CD4-positive, CD25-positive, alpha-beta regulatory T cell (primary cell): ENCODE measurements around the gene TRMT10A. TPM values are rescaled to one million over a fixed set of nuclear protein-coding genes. Genes with fewer than 3 reads are reported as not detected.
"Not testable (repeated sequence)": the region's sequence is repeated elsewhere in the genome, so short reads cannot be mapped to it uniquely, and the experiment has no call there.

ENCODE experiments used
- ATAC-seq, 2 donors: fragments of 150-1000 bp; cut with Tn5 transposase; one replicate each; pipeline ENCODE4 v1.10.0; 2021; ENCODE audit warnings: low read depth in 2 of 2, moderate number of reproducible peaks in 2 of 2, moderate library complexity in 1 of 2
- DNase-seq, 3 donors: peaks; one replicate each; pipeline versions ENCODE4 v3.0.0 to v3.0.0-alpha.2; 2012 to 2022; ENCODE audit warnings: mixed read lengths in 1 of 3
- H3K27ac ChIP-seq: one replicate; pipeline ENCODE4 v1.7.0; 2013; ENCODE audit warnings: mild to moderate bottlenecking, low read length; ENCODE audit not compliant: insufficient read depth, poor library complexity, severe bottlenecking
- H3K27me3 ChIP-seq: one replicate; pipeline ENCODE4 v1.7.0; 2013; ENCODE audit warnings: low read length; ENCODE audit not compliant: control insufficient read depth, insufficient read depth
- H3K36me3 ChIP-seq: one replicate; pipeline ENCODE4 v1.7.0; 2013; ENCODE audit warnings: mild to moderate bottlenecking, low read length, moderate library complexity; ENCODE audit not compliant: control insufficient read depth, insufficient read depth
- H3K4me1 ChIP-seq: 2 replicates; pipeline ENCODE4 v1.7.0; 2013; ENCODE audit warnings: mild to moderate bottlenecking, low read length; ENCODE audit not compliant: insufficient read depth, control insufficient read depth, poor library complexity, severe bottlenecking
- H3K4me3 ChIP-seq: one replicate; pipeline ENCODE4 v1.7.0; 2013; ENCODE audit warnings: low read depth, mild to moderate bottlenecking, low read length, moderate library complexity
- H3K9me3 ChIP-seq, 2 experiments: 1 replicate in 1 of 2; 2 replicates in 1 of 2; pipeline ENCODE4 v1.7.0; 2013; ENCODE audit warnings: low read length in 2 of 2, mild to moderate bottlenecking in 1 of 2, moderate library complexity in 1 of 2; ENCODE audit not compliant: control insufficient read depth in 2 of 2
- H3K27ac Mint-ChIP-seq, 3 donors: one replicate each; pipeline ENCODE4 v1.8.0; 2020 to 2022; ENCODE audit warnings: mild to moderate bottlenecking in 3 of 3, mixed read lengths in 3 of 3, moderate library complexity in 2 of 3
- H3K27me3 Mint-ChIP-seq: one replicate; pipeline ENCODE4 v1.8.0; 2022; ENCODE audit warnings: mild to moderate bottlenecking, mixed read lengths
- H3K36me3 Mint-ChIP-seq: one replicate; pipeline ENCODE4 v1.8.0; 2020; ENCODE audit warnings: mixed read lengths
- H3K4me1 Mint-ChIP-seq, 4 donors: one replicate each; pipeline ENCODE4 v1.8.0; 2020 to 2022; ENCODE audit warnings: mixed read lengths in 4 of 4, mild to moderate bottlenecking in 1 of 4
- H3K4me3 Mint-ChIP-seq, 4 donors: one replicate each; pipeline ENCODE4 v1.8.0; 2020 to 2022; ENCODE audit warnings: mild to moderate bottlenecking in 4 of 4, mixed read lengths in 4 of 4, moderate library complexity in 3 of 4
- H3K9me3 Mint-ChIP-seq, 7 donors: one replicate each; pipeline ENCODE4 v1.8.0; 2020 to 2022; ENCODE audit warnings: mixed read lengths in 7 of 7, mild to moderate bottlenecking in 3 of 7, moderate library complexity in 2 of 7
- polyA plus RNA-seq, 4 donors: library from polyadenylated mRNA; unstranded; fragments of 300-500 nt; fragmentation: Illumina TruSeq; gene quantifications; one replicate each; pipeline ENCODE4 v1.2.3, GENCODE V29; 2021
- total RNA-seq: library from RNA; stranded (reverse); gene quantifications from one replicate; pipeline ENCODE4 v1.2.3, GENCODE V29; 2022

The TRMT10A gene
- total and polyA plus RNA-seq, 5 donors from 2014 or later: 2.6 to 5.7 (median 3.9) TPM

DNA sequence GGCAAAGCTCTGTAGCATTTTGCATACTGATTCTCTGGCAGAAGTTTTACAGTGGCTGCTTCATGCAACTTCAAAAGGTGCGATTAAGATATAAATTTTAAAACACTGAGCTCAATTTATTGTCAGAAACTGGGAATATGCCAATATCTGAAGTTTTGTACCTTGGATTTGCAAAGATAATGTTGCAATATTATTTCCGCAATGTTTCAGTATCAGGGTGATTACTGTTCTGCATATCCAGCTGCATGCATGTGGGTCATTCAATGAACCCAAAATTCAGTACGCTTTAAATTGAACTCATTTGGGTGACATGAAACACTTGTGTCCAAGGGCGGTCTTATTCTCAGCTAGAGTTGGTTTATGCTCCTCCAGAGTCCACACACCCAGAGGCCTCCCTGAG is 26.2 kb downstream of the TRMT10A start:
- Mint-ChIP-seq H3K4me1 (no peaks in the 10 kb centered on the region), H3K27ac (no peak overlapping the region)
- H3K27ac ChIP-seq: no peak overlapping the region

DNA sequence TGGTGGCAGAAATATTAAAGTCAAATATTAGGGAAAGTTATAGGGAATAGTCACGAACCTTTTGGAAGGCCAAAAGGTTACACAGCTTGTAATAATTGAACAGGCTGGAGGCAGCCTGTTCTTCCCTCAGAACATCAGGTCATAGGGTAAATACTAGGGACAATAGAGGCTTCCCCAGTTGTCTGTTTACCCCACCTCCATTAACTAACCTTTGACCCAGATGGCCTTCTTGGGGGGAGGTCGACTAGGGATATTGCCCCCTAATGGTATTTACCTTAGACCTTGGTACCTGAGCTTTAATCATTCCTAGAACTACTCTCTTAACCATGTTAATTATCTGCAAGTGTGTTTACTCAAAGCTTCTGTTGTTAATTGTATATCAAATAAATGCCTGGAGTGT is 27.0 kb downstream of the TRMT10A start:
- no peaks in the 10 kb centered on the region for H3K36me3 ChIP-seq
- Mint-ChIP-seq H3K36me3 (no peaks in the 10 kb centered on the region), H3K4me1 (no peaks in the 10 kb centered on the region), H3K27ac (no peak overlapping the region), H3K27me3 (no peaks in the 10 kb centered on the region), H3K9me3 (peaks cover 0 to 2% (median 0%) of the 10 kb centered on the region in 7 donors), H3K4me3 (no peak overlapping the region)
- H3K27ac ChIP-seq: no peak overlapping the region
- no peak overlapping the region for H3K4me3 ChIP-seq
- no peak for ATAC-seq
- no peak for DNase-seq
- H3K9me3 ChIP-seq: no peaks in the 10 kb centered on the region
- no peaks in the 10 kb centered on the region for H3K4me1 ChIP-seq
- H3K27me3 ChIP-seq: peaks cover 5% of the 10 kb centered on the region

More for the DNA sequence above, 26.2 kb downstream of the TRMT10A start:
- H3K4me3 ChIP-seq: no peak overlapping the region
- no peaks in the 10 kb centered on the region for H3K27me3 ChIP-seq
- H3K4me1 ChIP-seq: no peaks in the 10 kb centered on the region
- H3K36me3 ChIP-seq: no peaks in the 10 kb centered on the region
- DNase-seq: no peak
- H3K9me3 Mint-ChIP-seq: peaks cover 0 to 2% (median 0%) of the 10 kb centered on the region in 7 donors
- no peaks in the 10 kb centered on the region for H3K27me3 Mint-ChIP-seq
- no peak overlapping the region for H3K4me3 Mint-ChIP-seq
- no peak for ATAC-seq
- H3K36me3 Mint-ChIP-seq: no peaks in the 10 kb centered on the region
- no peaks in the 10 kb centered on the region for H3K9me3 ChIP-seq

DNA sequence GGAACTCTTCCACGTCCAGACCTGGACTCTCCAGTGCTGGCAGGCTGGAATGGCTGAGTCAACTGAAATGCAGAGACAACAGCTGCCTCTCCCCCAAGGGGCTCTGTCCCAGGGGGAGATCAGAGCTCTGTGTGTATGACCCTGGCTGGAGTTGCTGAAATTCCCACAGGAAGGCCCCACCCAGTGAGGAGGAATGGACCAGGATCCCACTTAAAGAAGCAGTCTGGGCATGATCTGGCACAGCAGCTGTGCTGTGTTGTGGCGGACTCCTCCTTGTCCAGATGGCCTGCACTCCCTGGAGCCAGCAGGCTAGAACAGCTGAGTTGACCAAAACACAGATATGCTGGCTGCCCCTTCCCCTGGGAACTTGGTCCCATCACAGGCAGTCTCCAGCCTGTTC is 27.6 kb downstream of the TRMT10A start:
- no peak overlapping the region for H3K27ac ChIP-seq
- H3K9me3 ChIP-seq: no peaks in the 10 kb centered on the region
- H3K27ac Mint-ChIP-seq: no peak overlapping the region
- no peaks in the 10 kb centered on the region for H3K36me3 Mint-ChIP-seq
- H3K4me3 Mint-ChIP-seq: no peak overlapping the region
- peaks cover 5% of the 10 kb centered on the region for H3K27me3 ChIP-seq
- H3K27me3 Mint-ChIP-seq: peaks cover 3% of the 10 kb centered on the region
- no peaks in the 10 kb centered on the region for H3K36me3 ChIP-seq
- no peak overlapping the region for H3K4me3 ChIP-seq
- ATAC-seq: no peak
- no peak for DNase-seq
- H3K9me3 Mint-ChIP-seq: peaks cover 0 to 2% (median 0%) of the 10 kb centered on the region in 7 donors
- H3K4me1 Mint-ChIP-seq: no peaks in the 10 kb centered on the region
- no peaks in the 10 kb centered on the region for H3K4me1 ChIP-seq

DNA sequence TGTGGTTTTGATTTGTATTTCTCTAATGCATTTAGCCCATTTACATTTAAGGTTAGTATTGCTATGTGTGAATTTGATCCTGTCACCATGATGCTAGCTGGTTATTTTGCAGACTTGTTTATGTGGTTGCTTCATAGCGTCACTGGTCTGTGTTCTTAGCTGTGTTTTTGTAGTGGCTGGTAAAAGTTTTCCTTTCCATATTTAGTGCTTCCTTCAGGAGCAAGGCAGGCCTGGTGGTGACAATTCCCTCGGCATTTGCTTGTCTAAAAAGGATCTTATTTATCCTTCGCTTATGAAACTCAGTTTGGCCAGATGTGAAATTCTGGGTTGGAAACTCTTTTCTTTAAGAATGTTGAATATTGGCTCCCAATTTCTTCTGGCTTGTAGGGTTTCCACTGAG is 29.1 kb downstream of the TRMT10A start:
- not testable (repeated sequence) for H3K36me3 Mint-ChIP-seq, H3K9me3 Mint-ChIP-seq, H3K27me3 Mint-ChIP-seq

DNA sequence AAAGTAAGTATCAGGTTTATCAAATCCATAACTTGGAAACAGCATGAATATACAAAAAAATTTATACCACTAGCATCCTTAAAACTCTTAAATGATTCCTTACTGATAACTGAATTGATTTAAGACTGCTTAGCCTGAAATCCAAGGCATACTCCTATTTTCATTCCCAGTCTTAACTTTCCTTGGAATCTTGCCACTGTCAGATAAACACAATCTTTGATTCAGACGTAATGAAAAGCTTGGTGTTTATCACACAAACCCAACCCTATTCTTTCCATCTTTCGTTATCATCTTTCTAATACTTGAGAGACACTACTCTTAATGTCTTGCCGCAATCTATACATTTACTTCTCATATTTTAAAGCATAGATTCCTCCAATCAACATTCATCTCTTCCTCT is 33.9 kb downstream of the TRMT10A start:
- Histone ChIP-seq H3K36me3 (no peaks in the 10 kb centered on the region), H3K27me3 (peaks cover 15% of the 10 kb centered on the region), H3K9me3 (no peaks in the 10 kb centered on the region), H3K27ac (no peak overlapping the region), H3K4me1 (no peaks in the 10 kb centered on the region), H3K4me3 (no peak overlapping the region)
- no peak for DNase-seq
- no peaks in the 10 kb centered on the region for H3K36me3 Mint-ChIP-seq
- no peak for ATAC-seq
- H3K9me3 Mint-ChIP-seq: peaks cover 0 to 4% (median 0%) of the 10 kb centered on the region in 7 donors
- no peak overlapping the region for H3K4me3 Mint-ChIP-seq
- peaks cover 34% of the 10 kb centered on the region for H3K27me3 Mint-ChIP-seq
- no peaks in the 10 kb centered on the region for H3K4me1 Mint-ChIP-seq
- no peak overlapping the region for H3K27ac Mint-ChIP-seq

More for the DNA sequence above, 29.1 kb downstream of the TRMT10A start:
- not testable (repeated sequence) for H3K4me3 ChIP-seq, H3K4me1 ChIP-seq, ATAC-seq, H3K36me3 ChIP-seq, H3K9me3 ChIP-seq, H3K27ac ChIP-seq, H3K27me3 ChIP-seq, H3K4me3 Mint-ChIP-seq, DNase-seq, H3K27ac Mint-ChIP-seq, H3K4me1 Mint-ChIP-seq

DNA sequence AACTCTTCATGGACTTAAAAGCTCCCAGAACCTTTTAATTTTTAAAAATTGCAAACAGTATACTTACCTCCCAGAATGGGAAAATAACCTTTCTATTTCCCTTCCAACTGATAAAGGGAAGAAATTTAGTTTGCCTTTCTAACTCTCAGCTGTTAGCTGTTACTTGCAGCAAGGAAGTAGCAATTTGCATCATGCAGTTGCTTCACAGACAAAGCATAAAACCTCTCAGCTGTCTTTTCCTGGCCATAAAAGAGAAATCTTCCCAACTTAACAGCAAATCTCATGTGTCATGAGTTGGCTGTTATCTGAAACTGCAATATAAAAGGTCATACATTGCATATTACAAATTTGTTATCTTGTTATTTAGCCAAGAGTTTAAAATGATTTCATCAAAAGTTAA is 34.6 kb downstream of the TRMT10A start:
- no peak for DNase-seq
- no peak overlapping the region for H3K4me3 Mint-ChIP-seq
- Histone ChIP-seq H3K27me3 (peaks cover 15% of the 10 kb centered on the region), H3K9me3 (no peaks in the 10 kb centered on the region), H3K27ac (no peak overlapping the region), H3K4me1 (no peaks in the 10 kb centered on the region), H3K4me3 (no peak overlapping the region), H3K36me3 (no peaks in the 10 kb centered on the region)
- no peak overlapping the region for H3K27ac Mint-ChIP-seq
- no peaks in the 10 kb centered on the region for H3K36me3 Mint-ChIP-seq
- H3K27me3 Mint-ChIP-seq: peaks cover 41% of the 10 kb centered on the region
- H3K9me3 Mint-ChIP-seq: peaks cover 0 to 4% (median 0%) of the 10 kb centered on the region in 7 donors
- H3K4me1 Mint-ChIP-seq: no peaks in the 10 kb centered on the region
- no peak for ATAC-seq

DNA sequence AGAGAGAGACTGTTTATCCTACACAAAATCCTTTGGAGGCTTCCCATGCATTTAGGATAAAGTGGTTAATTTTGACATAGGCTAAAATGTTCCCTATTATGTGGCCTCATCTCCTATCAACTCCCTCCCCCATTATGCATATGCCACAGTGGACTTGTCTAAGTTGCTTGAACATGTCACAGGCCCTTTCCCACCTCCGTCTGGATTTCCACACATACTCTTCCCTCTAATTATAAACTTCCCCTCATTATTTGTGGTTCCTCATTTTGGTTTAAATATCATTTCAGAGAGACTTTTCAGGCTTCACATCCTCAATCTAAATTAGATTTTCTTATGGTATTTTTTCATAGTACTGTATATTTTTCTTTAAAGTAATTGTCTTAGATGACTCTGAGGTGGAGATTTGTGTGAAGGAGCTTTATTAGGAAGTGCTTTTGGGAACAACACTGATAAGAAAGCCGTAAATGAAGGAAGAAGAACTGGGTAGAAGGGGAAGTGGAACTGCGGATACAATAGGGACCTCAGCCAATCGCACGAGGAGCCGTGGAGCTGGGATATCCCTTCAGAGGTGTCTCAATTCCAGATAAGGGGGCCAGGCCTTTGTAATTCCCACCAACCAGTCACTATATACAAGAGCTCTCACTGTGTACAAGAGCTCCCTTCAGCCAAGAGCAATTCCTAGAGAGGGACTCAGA is 45.1 kb downstream of the TRMT10A start:
- no peak overlapping the region for H3K4me3 ChIP-seq
- DNase-seq: no peak
- H3K27me3 ChIP-seq: peaks cover 10% of the 10 kb centered on the region
- no peak overlapping the region for H3K27ac ChIP-seq
- H3K4me1 Mint-ChIP-seq: no peaks in the 10 kb centered on the region
- no peaks in the 10 kb centered on the region for H3K36me3 Mint-ChIP-seq
- H3K9me3 ChIP-seq: no peaks in the 10 kb centered on the region
- H3K4me1 ChIP-seq: no peaks in the 10 kb centered on the region
- H3K9me3 Mint-ChIP-seq: peaks cover 0 to 2% (median 0%) of the 10 kb centered on the region in 7 donors
- H3K27ac Mint-ChIP-seq: no peak overlapping the region
- H3K27me3 Mint-ChIP-seq: peaks cover 18% of the 10 kb centered on the region
- H3K36me3 ChIP-seq: no peaks in the 10 kb centered on the region
- H3K4me3 Mint-ChIP-seq: no peak overlapping the region
- no peak for ATAC-seq

DNA sequence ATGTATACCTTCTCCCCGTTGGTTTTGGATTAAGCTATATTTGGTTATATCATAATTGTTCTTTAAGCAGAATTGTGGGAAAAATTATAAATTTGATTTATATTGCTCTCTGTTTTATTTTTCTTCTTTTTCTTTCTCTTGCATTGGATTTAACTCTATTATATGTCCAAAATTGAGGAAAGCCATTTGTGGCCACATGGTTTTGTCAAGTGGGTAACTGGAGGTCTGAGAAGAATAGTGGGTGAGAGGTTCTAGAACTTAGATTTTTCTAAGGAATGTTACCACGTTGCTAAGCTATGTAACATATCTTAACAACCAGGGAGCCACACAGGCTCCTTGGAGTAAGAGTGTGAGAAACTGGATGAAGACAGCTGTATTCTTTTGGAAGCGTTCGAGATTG is 53.1 kb downstream of the TRMT10A start, which contains the start of gene C4orf17:
TSS of gene C4orf17 (plus strand) at position 301 of the 400 bp plus-strand sequence. CDS start 2,061 bp downstream, outside the sequence.
- Histone ChIP-seq H3K36me3 (no peaks in the 10 kb centered on the region), H3K9me3 (no peaks in the 10 kb centered on the region), H3K4me3 (no peak within 1 kb of the TSS), H3K27ac (no peak within 1 kb of the TSS), H3K27me3 (peaks cover 1% of the 10 kb centered on the region), H3K4me1 (peaks cover 10% of the 10 kb centered on the region)
- Mint-ChIP-seq H3K36me3 (no peaks in the 10 kb centered on the region), H3K4me1 (peaks cover 5 to 25% (median 17%) of the 10 kb centered on the region in 4 donors), H3K9me3 (peaks cover 0 to 3% (median 0%) of the 10 kb centered on the region in 7 donors), H3K27me3 (peaks cover 8% of the 10 kb centered on the region), H3K27ac (no peak within 1 kb of the TSS), H3K4me3 (peak within 1 kb of the TSS in 1 of 4 donors; percentile 18)
- DNase-seq: no peak
- no peak for ATAC-seq
